SIG-M5 treated with dmso at 0.1 percent for 504 hours (cell line): Measurements from ENCODE around the gene SLC25A21.

Experiments used
- DNase-seq: peaks from one replicate; lab custom pipeline; 2025; ENCODE audit not compliant: unreplicated experiment; lab: John Stamatoyannopoulos, UW

The SLC25A21 gene

GRCh38 chr14:36784541-36784940 is 387.9 kb downstream of the SLC25A21 start:
- DNase-seq, result no peak

- no peak for DNase-seq
Measured at GRCh38 chr14:36781897-36782296, 390.5 kb downstream of the SLC25A21 start.

GRCh38 chr14:36773558-36773957 is 398.8 kb downstream of the SLC25A21 start:
- DNase-seq, result no peak

- no peak for DNase-seq
Measured at GRCh38 chr14:36773136-36773540, 399.3 kb downstream of the SLC25A21 start.

- DNase-seq, result peak; percentile 50
Measured at GRCh38 chr14:36771028-36771640, 401.3 kb downstream of the SLC25A21 start.

GRCh38 chr14:36768638-36769337 is 403.6 kb downstream of the SLC25A21 start:
- DNase-seq, result no peak

- DNase-seq, result no peak
Measured at GRCh38 chr14:36767603-36768281, 404.7 kb downstream of the SLC25A21 start.

- DNase-seq, result no peak
Measured at GRCh38 chr14:36766974-36767373, 405.4 kb downstream of the SLC25A21 start.

GRCh38 chr14:36757734-36758601 is 414.4 kb downstream of the SLC25A21 start:
- DNase-seq, result no peak

- no peak for DNase-seq
Measured at GRCh38 chr14:36756226-36756625, 416.2 kb downstream of the SLC25A21 start.

GRCh38 chr14:36755756-36756155 is 416.6 kb downstream of the SLC25A21 start:
- no peak for DNase-seq

GRCh38 chr14:36751920-36752319 is 420.5 kb downstream of the SLC25A21 start:
- DNase-seq, result no peak

- peak; percentile 19 for DNase-seq
Measured at GRCh38 chr14:36751106-36751505, 421.3 kb downstream of the SLC25A21 start.

- no peak for DNase-seq
Measured at GRCh38 chr14:36750244-36750643, 422.2 kb downstream of the SLC25A21 start.

GRCh38 chr14:36748610-36749213 is 423.7 kb downstream of the SLC25A21 start:
- DNase-seq, result no peak

- DNase-seq, result peak; percentile 8
Measured at GRCh38 chr14:36747411-36748184, 424.8 kb downstream of the SLC25A21 start.

- no peak for DNase-seq
Measured at GRCh38 chr14:36746872-36747271, 425.5 kb downstream of the SLC25A21 start.

GRCh38 chr14:36741858-36742257 is 430.5 kb downstream of the SLC25A21 start:
- no peak for DNase-seq

GRCh38 chr14:36738269-36738668 is 434.1 kb downstream of the SLC25A21 start:
- DNase-seq, result no peak

- DNase-seq, result no peak
Measured at GRCh38 chr14:36726128-36726527, 446.3 kb downstream of the SLC25A21 start.
